Epithelial cell of proximal tubule (primary cell): ENCODE results near the gene CYP4B1. TPM values are rescaled to one million over a fixed set of nuclear protein-coding genes. Genes with fewer than 3 reads are reported as not detected.

Experiments
- DNase-seq: peaks from one replicate; pipeline ENCODE4 v3.0.0-alpha.2; 2011; ENCODE audit warnings: low read depth
- H3K4me3 ChIP-seq: 2 replicates; pipeline ENCODE4 v1.5.1; 2011; ENCODE audit warnings: low read depth, mild to moderate bottlenecking, low read length
- CTCF ChIP-seq: conservative IDR thresholded peaks from 2 replicates; pipeline ENCODE4 v1.5.1; 2012; ENCODE audit warnings: low read depth, mild to moderate bottlenecking, low read length
- total RNA-seq: library from RNA; depleted of rRNA; stranded (reverse); fragments of >200 nt; gene quantifications from 2 replicates; pipeline ENCODE4 v1.2.3, GENCODE V29; 2015

Gene CYP4B1
- total RNA-seq, 1 donor from 2014 or later = not detected

- no peak for DNase-seq
- no peak overlapping the region for H3K4me3 ChIP-seq
- TF ChIP-seq CTCF = no peak
These were observed 11.1 kb downstream of the CYP4B1 start for GRCh38 chr1:46809904-46810303.

GRCh38 chr1:46810596-46810995 lies 11.8 kb downstream of the CYP4B1 start:
- DNase-seq = no peak
- H3K4me3 ChIP-seq = no peak overlapping the region
- no peak for TF ChIP-seq CTCF

DNA sequence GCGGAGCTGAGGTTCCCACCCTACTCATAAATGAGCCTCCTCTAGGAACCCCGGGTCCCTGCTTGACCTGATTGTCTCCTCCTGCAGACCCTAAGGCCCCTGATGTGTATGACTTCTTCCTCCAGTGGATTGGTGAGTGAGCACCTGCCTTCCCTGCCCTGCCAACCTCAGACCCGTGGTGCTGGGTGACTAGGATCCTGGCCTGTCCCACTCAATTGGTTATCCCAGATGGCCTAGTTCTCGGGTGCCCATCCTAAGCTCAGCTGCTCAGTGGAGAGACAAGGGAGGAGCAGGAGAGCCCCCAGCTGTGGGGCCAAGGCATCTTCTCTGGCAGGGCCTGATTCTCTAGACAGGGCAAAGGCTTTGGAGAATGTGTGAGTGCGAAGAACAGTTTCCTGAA lies 12.2 kb downstream of the CYP4B1 start:
- no peak for DNase-seq
- H3K4me3 ChIP-seq = no peak overlapping the region
- no peak for TF ChIP-seq CTCF

- DNase-seq = no peak
- TF ChIP-seq CTCF = no peak
- H3K4me3 ChIP-seq = no peak overlapping the region
These were observed 13.5 kb downstream of the CYP4B1 start for GRCh38 chr1:46812065-46812963.

DNA sequence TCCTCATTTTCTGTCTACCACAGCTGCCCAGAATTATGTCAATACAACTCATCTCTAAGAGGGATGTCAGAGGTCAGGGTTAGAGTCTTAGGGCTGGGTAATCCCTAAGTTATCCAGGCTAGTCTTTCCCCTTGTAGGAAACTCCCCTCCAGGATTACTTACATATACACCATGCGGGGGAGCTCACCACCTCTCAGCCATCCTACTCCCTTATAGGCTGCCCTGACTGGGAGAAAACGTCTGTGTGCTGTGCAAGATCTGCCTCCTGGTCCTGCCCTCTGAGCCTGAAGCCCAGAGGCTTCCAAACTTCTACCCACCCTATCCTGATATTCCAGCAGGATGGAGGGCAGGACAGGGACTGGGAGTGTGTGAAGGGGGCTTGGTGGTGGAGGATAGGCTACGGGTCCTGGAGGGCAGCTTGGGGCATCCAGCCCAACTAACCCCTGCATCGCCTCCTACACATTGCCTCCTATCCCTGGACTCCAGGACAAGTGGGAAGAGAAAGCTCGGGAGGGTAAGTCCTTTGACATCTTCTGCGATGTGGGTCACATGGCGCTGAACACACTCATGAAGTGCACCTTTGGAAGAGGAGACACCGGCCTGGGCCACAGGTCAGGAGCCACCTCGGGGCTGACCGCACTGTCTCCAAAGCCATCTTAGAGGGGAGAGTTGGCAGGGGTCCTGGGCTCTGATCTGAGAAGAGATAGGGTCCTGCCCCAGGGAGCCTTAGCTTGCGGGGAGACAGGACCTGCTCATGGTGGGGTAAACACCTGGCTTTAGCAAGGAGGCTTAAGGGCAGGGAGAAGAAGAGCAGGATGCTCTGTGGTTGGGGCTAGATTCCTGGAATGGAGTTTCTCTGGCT lies 14.4 kb downstream of the CYP4B1 start:
- no peak for TF ChIP-seq CTCF

GRCh38 chr1:46813858-46814396 lies 15.1 kb downstream of the CYP4B1 start:
- DNase-seq = no peak
- H3K4me3 ChIP-seq = no peak overlapping the region
- no peak for TF ChIP-seq CTCF

More for the DNA sequence above, 14.4 kb downstream of the CYP4B1 start:
- no peak for DNase-seq
- H3K4me3 ChIP-seq = no peak overlapping the region
